ENCODE data around the gene CCDC175. TPM values are rescaled to one million over a fixed set of nuclear protein-coding genes. Genes with fewer than 3 reads are reported as not detected.

Gene CCDC175
- total and polyA plus RNA-seq, 10 of the 15 experiments (the other 5 are each of a cell fraction or from before 2014, with no cell fraction given) = not detected

GRCh38 chr14:59482541-59483331, 93.9 kb downstream of the CCDC175 start:
- H3K36me3 ChIP-seq (ENCODE audit: control insufficient read depth in 2 of 2, insufficient read depth in 2 of 2, low read length in 1 of 2) = no peaks in the 10 kb centered on the region
- no peaks in the 10 kb centered on the region for H3K27me3 ChIP-seq (replicated peaks in 1 of 2; ENCODE audit: control insufficient read depth in 2 of 2, insufficient read depth in 2 of 2, low read length in 1 of 2)
- H3K4me3 ChIP-seq = peak overlapping the region; percentile 83
- ATAC-seq (no peak), DNase-seq (ENCODE audit: low read depth, low spot score) (no peak), FAIRE-seq (no peak)
- POLR2A ChIA-PET = interaction anchor here (1.2 to 1.7 kb wide), 2 partner anchors 18 to 24 kb away, joined by 3 to 6 read pairs; partner anchors contain the start of gene GPR135
- peak overlapping the region; percentile 76 for H3K9ac ChIP-seq (ENCODE audit: control insufficient read depth, insufficient read depth, low read length)
- in situ Hi-C loops (cut with MboI) = loop anchor here (25.0 kb wide), 1 partner anchor 680 kb away; the partner anchor contains the start of gene DHRS7
- TSS peak; percentile 73 for BruUV-seq (replicated peaks)
- peaks cover 60% of the 10 kb centered on the region for H3K79me2 ChIP-seq (ENCODE audit: control insufficient read depth, insufficient read depth, low read length)
- whole genome bisulfite sequencing (ENCODE audit: insufficient coverage, insufficient replicate concordance, low lambda C conversion rate, missing lambda C conversion rate) = 51% methylated on average over 6 of the region's 6 CpGs
- intact Hi-C loops (cut with micrococcal nuclease; ENCODE audit: unreplicated experiment) = loop anchor here (10.0 kb wide), 2 partner anchors 612 to 682 kb away; partner anchors contain the start of genes DHRS7 and PCNX4
- H3K9me3 ChIP-seq (replicated peaks; ENCODE audit: control insufficient read depth, insufficient read depth, low read length) = no peaks in the 10 kb centered on the region
- CTCF ChIA-PET = interaction anchor here (0.6 to 2.2 kb wide), 4 partner anchors 10 to 94 kb away, joined by 3 to 6 read pairs (median 3); partner anchors contain the start of gene CCDC175
- no peak overlapping the region for H2AFZ ChIP-seq (ENCODE audit: control insufficient read depth, low read depth, low read length)
- no peaks in the 10 kb centered on the region for H4K20me1 ChIP-seq (ENCODE audit: control insufficient read depth, insufficient read depth)
- TF ChIP-seq E2F8 (IDR thresholded peaks at IDR 0.05; ENCODE audit: low read depth, partially characterized antibody) (no peak), ZBTB33 (IDR thresholded peaks at IDR 0.05) (no peak), MYB (IDR thresholded peaks at IDR 0.05; ENCODE audit: borderline replicate concordance, low read depth, low read length) (no peak), SUZ12 (IDR thresholded peaks at IDR 0.05; ENCODE audit: unreplicated experiment) (no peak), LARP7 (IDR thresholded peaks at IDR 0.05) (no peak), DPF2 (IDR thresholded peaks at IDR 0.05) (no peak), MEF2A (IDR thresholded peaks at IDR 0.05; ENCODE audit: insufficient read depth, low read depth, low read length) (no peak), SUPT20H (IDR thresholded peaks at IDR 0.05; ENCODE audit: borderline replicate concordance, control insufficient read depth, low read depth, low read length) (no peak), SMARCA5 (IDR thresholded peaks at IDR 0.05) (peak; percentile 33; the same call in 1 of the 2 replicates), ESRRA (IDR thresholded peaks at IDR 0.05; ENCODE audit: low read length) (no peak), KDM1A (IDR thresholded peaks at IDR 0.05; ENCODE audit: borderline replicate concordance) (peak; percentile 35; the same call in 1 of the 2 replicates), YBX1 (IDR thresholded peaks at IDR 0.05) (no peak), STAT3 (IDR thresholded peaks at IDR 0.05; ENCODE audit: low read depth, low read length) (no peak), ZNF274 (IDR thresholded peaks at IDR 0.05; ENCODE audit: insufficient read depth, insufficient read length) (no peak), POU2F2 (IDR thresholded peaks at IDR 0.05; ENCODE audit: borderline replicate concordance, low read depth, low read length) (no peak)
- SMC1A ChIA-PET (ENCODE audit: uncharacterized antibody, unreplicated experiment) = no interaction called here
- RAD21 ChIA-PET (ENCODE audit: unreplicated experiment) = interaction anchor here (1.5 kb wide), 1 partner anchor 358 kb away, joined by 4 read pairs; no protein-coding TSS in a partner anchor
- peaks cover 10% of the 10 kb centered on the region; the same call in 1 of the 2 replicates for H3K4me1 ChIP-seq (ENCODE audit: control insufficient read depth, insufficient read depth, low read length)
- peak overlapping the region; percentile 85 for H3K27ac ChIP-seq (ENCODE audit: control insufficient read depth, insufficient read depth)
- peak overlapping the region; percentile 96 for H3K4me2 ChIP-seq (ENCODE audit: control insufficient read depth, insufficient read depth)

All from GM12878 (cell line).